Transverse colon (tissue), 4 donors: ENCODE data around the gene STAMBPL1. TPM values are rescaled to one million over a fixed set of nuclear protein-coding genes. Genes with fewer than 3 reads are reported as not detected.

Source experiments
- DNase-seq: peaks from one replicate; pipeline ENCODE4 v3.0.0-alpha.2; 2019
- H3K27ac ChIP-seq, 4 donors: fragments of 200-600 bp; sonication (generic); 2 replicates each; pipeline ENCODE4 v1.5.1; 2016 to 2018; ENCODE audit warnings: inconsistent platforms in 4 of 4
- H3K27me3 ChIP-seq: fragments of 200-600 bp; sonication (generic); 2 replicates; pipeline ENCODE4 v1.5.1; 2017; ENCODE audit warnings: inconsistent platforms
- H3K36me3 ChIP-seq, 4 donors: fragments of 200-600 bp; sonication (generic); 2 replicates each; pipeline ENCODE4 v1.5.1; 2017 to 2019; ENCODE audit warnings: inconsistent platforms in 4 of 4
- H3K4me1 ChIP-seq, 4 donors: fragments of 200-600 bp; sonication (generic); 2 replicates each; pipeline ENCODE4 v1.5.1; 2017 to 2020; ENCODE audit warnings: inconsistent platforms in 4 of 4
- H3K4me3 ChIP-seq, 4 donors: fragments of 200-600 bp; sonication (generic); 1 replicate in 1 of 4; 2 replicates in 3 of 4; pipeline versions ENCODE4 v1.5.1 to v1.6.1; 2017 to 2019; ENCODE audit warnings: inconsistent platforms in 4 of 4
- H3K9me3 ChIP-seq, 2 donors: fragments of 200-600 bp; sonication (generic); 2 replicates each; pipeline ENCODE4 v1.5.1; 2017 to 2019; ENCODE audit warnings: inconsistent platforms in 2 of 2
- CTCF ChIP-seq, 5 experiments: fragments of 200-600 bp in 3 of 5; fragments of 450-650 bp in 2 of 5; sonication (generic) in 3 of 5; IDR thresholded peaks; 1 replicate in 2 of 5; 2 replicates in 3 of 5; pipeline ENCODE4 v1.5.1; 2016 to 2017; ENCODE audit warnings: antibody characterized with exemption in 5 of 5, inconsistent platforms in 3 of 5, mild to moderate bottlenecking in 2 of 5, moderate library complexity in 1 of 5
- EP300 ChIP-seq: sonication (generic); formaldehyde crosslinking; IDR thresholded peaks from one replicate; pipeline ENCODE4 v1.6.1; 2017; ENCODE audit warnings: antibody characterized with exemption, low read depth
- POLR2A ChIP-seq: fragments of 450-650 bp; IDR thresholded peaks from one replicate; pipeline ENCODE4 v1.6.1; 2016; ENCODE audit warnings: antibody characterized with exemption, mild to moderate bottlenecking, moderate library complexity
- POLR2AphosphoS5 ChIP-seq, 3 donors: sonication (generic); formaldehyde crosslinking; IDR thresholded peaks; one replicate each; pipeline ENCODE4 v1.6.1; 2016; ENCODE audit warnings: antibody characterized with exemption in 3 of 3
- WGBS, 2 donors: methylation state at CpG; one replicate each; pipeline ENCODE4 v1.1.5; 2018; ENCODE audit warnings: low coverage in 1 of 2; 5-methylcytosine and 5-hydroxymethylcytosine counted together
- in situ Hi-C, 4 donors: fragments of 200-750 bp; cut with MboI; loops; one replicate each; pipeline versions ENCODE4 v1.15.0 to v1.15.1; 2017; ENCODE audit warnings: low sequenced_read_pairs in 3 of 4, low pct_ligation_motif_present in 1 of 4, low pct_unique_long_range_greater_than_20kb in 1 of 4
- intact Hi-C: fragments of 100-400 bp; cut with DNase I; formaldehyde crosslinking; loops from one replicate; pipeline ENCODE4 v1.15.1; 2023; ENCODE audit warnings: low total_unique reads
- total RNA-seq, 4 donors: library from RNA; depleted of rRNA; stranded (reverse); fragments of >200 nt; gene quantifications; one replicate each; pipeline ENCODE4 v1.1.0, GENCODE V29; 2016

Gene STAMBPL1
- total RNA-seq, 4 donors from 2014 or later, result 74.8 to 176 (median 134) TPM

GRCh38 chr10:88852327-88852726, 27.7 kb upstream of the STAMBPL1 start:
- Histone ChIP-seq H3K4me1 (peaks cover 0 to 49% (median 24%) of the 10 kb centered on the region in 4 donors), H3K27ac (peak overlapping the region; percentile 75 to 83 (median 77)), H3K27me3 (no peaks in the 10 kb centered on the region), H3K36me3 (no peaks in the 10 kb centered on the region), H3K4me3 (no peak overlapping the region), H3K9me3 (no peaks in the 10 kb centered on the region)
- intact Hi-C loops, result no loop called here
- in situ Hi-C loops, result no loop called here
- 43 to 51% methylated on average over 4 of the region's 4 CpGs for WGBS, 2 donors
- no peak for DNase-seq
- no peak for TF ChIP-seq POLR2AphosphoS5 (IDR thresholded peaks at IDR 0.05)
- TF ChIP-seq CTCF (IDR thresholded peaks at IDR 0.05), result peak in 2 of 5 experiments; percentile 2 to 29

- no peak for DNase-seq
- TF ChIP-seq EP300 (no peak), POLR2A (no peak), CTCF (IDR thresholded peaks at IDR 0.05) (no peak), POLR2AphosphoS5 (IDR thresholded peaks at IDR 0.05) (no peak)
- Histone ChIP-seq H3K27ac (peak overlapping the region in 3 of 4 donors; percentile 75 to 83 (median 78)), H3K4me3 (no peak overlapping the region), H3K9me3 (no peaks in the 10 kb centered on the region), H3K36me3 (no peaks in the 10 kb centered on the region), H3K27me3 (no peaks in the 10 kb centered on the region), H3K4me1 (peaks cover 4 to 56% (median 30%) of the 10 kb centered on the region in 4 donors)
- in situ Hi-C loops, result no loop called here
- 46 to 56% methylated on average over 4 of the region's 4 CpGs for WGBS, 2 donors
- intact Hi-C loops, result no loop called here
These were observed 26.7 kb upstream of the STAMBPL1 start for GRCh38 chr10:88853155-88853881.

GRCh38 chr10:88854684-88855083, 25.4 kb upstream of the STAMBPL1 start:
- WGBS, 2 donors, result 31 to 50% methylated on average over 1 to 3 of the region's 3 CpGs
- Histone ChIP-seq H3K4me3 (no peak overlapping the region), H3K27ac (no peak overlapping the region), H3K4me1 (peaks cover 4 to 52% (median 28%) of the 10 kb centered on the region in 4 donors), H3K9me3 (no peaks in the 10 kb centered on the region), H3K36me3 (no peaks in the 10 kb centered on the region), H3K27me3 (no peaks in the 10 kb centered on the region)
- TF ChIP-seq POLR2AphosphoS5 (IDR thresholded peaks at IDR 0.05) (no peak), POLR2A (no peak), EP300 (no peak), CTCF (IDR thresholded peaks at IDR 0.05) (no peak)
- in situ Hi-C loops, result no loop called here
- intact Hi-C loops, result no loop called here
- no peak for DNase-seq

- Histone ChIP-seq H3K27me3 (no peaks in the 10 kb centered on the region), H3K27ac (peak overlapping the region; percentile 47 to 54 (median 50)), H3K4me3 (no peak overlapping the region), H3K36me3 (no peaks in the 10 kb centered on the region), H3K4me1 (peaks cover 4 to 46% (median 22%) of the 10 kb centered on the region in 4 donors), H3K9me3 (no peaks in the 10 kb centered on the region)
- intact Hi-C loops (no loop called here), in situ Hi-C loops (no loop called here)
- no peak for DNase-seq
- TF ChIP-seq POLR2AphosphoS5 (IDR thresholded peaks at IDR 0.05) (no peak), CTCF (IDR thresholded peaks at IDR 0.05) (no peak), EP300 (no peak), POLR2A (no peak)
These were observed 22.2 kb upstream of the STAMBPL1 start for GRCh38 chr10:88857831-88858230.
